A673 (cell line): ENCODE measurements around the gene PALM2AKAP2. TPM values are rescaled to one million over a fixed set of nuclear protein-coding genes. Genes with fewer than 3 reads are reported as not detected.

Experiments
- BruUV-seq: library from RNA; stranded (reverse); fragments of 400-500 nt; replicated peaks from 2 replicates; lab custom pipeline; 2021; lab: Mats Ljungman, UMichigan
- CTCF ChIA-PET: fragments of 300-600 bp; sonication (Branson Sonifier 250); formaldehyde crosslinking; loops from one replicate; lab custom pipeline; 2022; ENCODE audit warnings: antibody characterized with exemption; lab: Charles Lee
- POLR2A ChIA-PET: fragments of 300-600 bp; sonication (Branson Sonifier 250); formaldehyde crosslinking; loops from one replicate; lab custom pipeline; 2022; ENCODE audit warnings: antibody characterized with exemption; ENCODE audit not compliant: low non-redundant PET; lab: Charles Lee
- DNase-seq: peaks from one replicate; pipeline ENCODE4 v3.0.0-alpha.2; 2015; ENCODE audit warnings: low spot score
- H3K27ac ChIP-seq: fragments of 200-600 bp; sonication (generic); 2 replicates; pipeline ENCODE4 v1.5.1; 2016; ENCODE audit warnings: mixed run types, low read depth, mild to moderate bottlenecking, mixed read lengths, antibody characterized with exemption, low read length; ENCODE audit not compliant: poor library complexity, severe bottlenecking
- H3K27me3 ChIP-seq: fragments of 200-600 bp; sonication (generic); replicated peaks from 2 replicates; pipeline ENCODE4 v1.6.1; 2017; ENCODE audit warnings: mixed run types, low read depth, mild to moderate bottlenecking, mixed read lengths, antibody characterized with exemption, low read length; ENCODE audit not compliant: insufficient read depth, poor library complexity
- H3K36me3 ChIP-seq: fragments of 200-600 bp; sonication (generic); 2 replicates; pipeline ENCODE4 v1.6.1; 2016; ENCODE audit warnings: mixed run types, mild to moderate bottlenecking, mixed read lengths, antibody characterized with exemption, low read length; ENCODE audit not compliant: insufficient read depth, poor library complexity, severe bottlenecking
- H3K4me1 ChIP-seq: fragments of 200-600 bp; sonication (generic); 2 replicates; pipeline ENCODE4 v1.6.1; 2017; ENCODE audit warnings: mixed run types, mild to moderate bottlenecking, mixed read lengths, antibody characterized with exemption, low read length; ENCODE audit not compliant: insufficient read depth, poor library complexity, severe bottlenecking
- H3K4me3 ChIP-seq: fragments of 200-600 bp; sonication (generic); 2 replicates; pipeline ENCODE4 v1.5.1; 2016; ENCODE audit warnings: low read depth, mixed run types, mild to moderate bottlenecking, mixed read lengths, low read length; ENCODE audit not compliant: poor library complexity, severe bottlenecking
- H3K9me3 ChIP-seq: fragments of 200-600 bp; sonication (generic); 2 replicates; pipeline ENCODE4 v1.6.1; 2016; ENCODE audit warnings: mixed run types, low read depth, mild to moderate bottlenecking, mixed read lengths, antibody characterized with exemption, low read length; ENCODE audit not compliant: poor library complexity, severe bottlenecking
- EZH2 ChIP-seq: fragments of 200-600 bp; sonication (generic); IDR thresholded peaks from 2 replicates; pipeline ENCODE4 v1.6.1; 2017; ENCODE audit warnings: borderline replicate concordance, low read depth, mild to moderate bottlenecking, mixed read lengths, antibody characterized with exemption, low read length; ENCODE audit not compliant: poor library complexity, severe bottlenecking
- intact Hi-C: fragments of 100-400 bp; cut with micrococcal nuclease; formaldehyde crosslinking; loops from one replicate; pipeline ENCODE4 v1.10.0; 2022; ENCODE audit not compliant: unreplicated experiment
- total RNA-seq: library from RNA; stranded (reverse); gene quantifications from 2 replicates; pipeline ENCODE4 v1.2.3, GENCODE V29; 2021
- TF ChIP-seq, protein P1 (sequence below): fragments of 300-800, 200-600 bp; sonication (generic); conservative IDR thresholded peaks from 2 replicates; pipeline ENCODE4 v1.5.1; 2017; ENCODE audit warnings: low read depth, mild to moderate bottlenecking, antibody characterized with exemption, low read length, moderate library complexity, mixed read lengths

PALM2AKAP2 gene
- total RNA-seq, 1 experiment from 2014 or later, result 5.0 TPM

- no peak for TF ChIP-seq EZH2
- TF ChIP-seq, protein P1, sequence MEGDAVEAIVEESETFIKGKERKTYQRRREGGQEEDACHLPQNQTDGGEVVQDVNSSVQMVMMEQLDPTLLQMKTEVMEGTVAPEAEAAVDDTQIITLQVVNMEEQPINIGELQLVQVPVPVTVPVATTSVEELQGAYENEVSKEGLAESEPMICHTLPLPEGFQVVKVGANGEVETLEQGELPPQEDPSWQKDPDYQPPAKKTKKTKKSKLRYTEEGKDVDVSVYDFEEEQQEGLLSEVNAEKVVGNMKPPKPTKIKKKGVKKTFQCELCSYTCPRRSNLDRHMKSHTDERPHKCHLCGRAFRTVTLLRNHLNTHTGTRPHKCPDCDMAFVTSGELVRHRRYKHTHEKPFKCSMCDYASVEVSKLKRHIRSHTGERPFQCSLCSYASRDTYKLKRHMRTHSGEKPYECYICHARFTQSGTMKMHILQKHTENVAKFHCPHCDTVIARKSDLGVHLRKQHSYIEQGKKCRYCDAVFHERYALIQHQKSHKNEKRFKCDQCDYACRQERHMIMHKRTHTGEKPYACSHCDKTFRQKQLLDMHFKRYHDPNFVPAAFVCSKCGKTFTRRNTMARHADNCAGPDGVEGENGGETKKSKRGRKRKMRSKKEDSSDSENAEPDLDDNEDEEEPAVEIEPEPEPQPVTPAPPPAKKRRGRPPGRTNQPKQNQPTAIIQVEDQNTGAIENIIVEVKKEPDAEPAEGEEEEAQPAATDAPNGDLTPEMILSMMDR, result no peak
- POLR2A ChIA-PET, result no interaction called here
- DNase-seq, result no peak
- intact Hi-C loops, result no loop called here
- peaks cover 3% of the 10 kb centered on the region for H3K27me3 ChIP-seq
- no peak overlapping the region for H3K4me3 ChIP-seq
- no peaks in the 10 kb centered on the region for H3K4me1 ChIP-seq
- H3K9me3 ChIP-seq, result no peaks in the 10 kb centered on the region
- no peaks in the 10 kb centered on the region for H3K36me3 ChIP-seq
- BruUV-seq, result no TSS peak
- CTCF ChIA-PET, result no interaction called here
- H3K27ac ChIP-seq, result no peak overlapping the region
Observed at GRCh38 chr9:109802491-109802890, 22.5 kb downstream of the PALM2AKAP2 start.

- H3K27ac ChIP-seq, result no peak overlapping the region
- no peaks in the 10 kb centered on the region for H3K36me3 ChIP-seq
- no peak for TF ChIP-seq EZH2
- TF ChIP-seq, protein P1, result no peak
- CTCF ChIA-PET, result no interaction called here
- H3K27me3 ChIP-seq, result peaks cover 3% of the 10 kb centered on the region
- no peaks in the 10 kb centered on the region for H3K4me1 ChIP-seq
- DNase-seq, result no peak
- BruUV-seq, result no TSS peak
- POLR2A ChIA-PET, result no interaction called here
- no peaks in the 10 kb centered on the region for H3K9me3 ChIP-seq
- intact Hi-C loops, result no loop called here
- H3K4me3 ChIP-seq, result no peak overlapping the region
Observed at GRCh38 chr9:109805050-109805449, 25.1 kb downstream of the PALM2AKAP2 start.

DNA sequence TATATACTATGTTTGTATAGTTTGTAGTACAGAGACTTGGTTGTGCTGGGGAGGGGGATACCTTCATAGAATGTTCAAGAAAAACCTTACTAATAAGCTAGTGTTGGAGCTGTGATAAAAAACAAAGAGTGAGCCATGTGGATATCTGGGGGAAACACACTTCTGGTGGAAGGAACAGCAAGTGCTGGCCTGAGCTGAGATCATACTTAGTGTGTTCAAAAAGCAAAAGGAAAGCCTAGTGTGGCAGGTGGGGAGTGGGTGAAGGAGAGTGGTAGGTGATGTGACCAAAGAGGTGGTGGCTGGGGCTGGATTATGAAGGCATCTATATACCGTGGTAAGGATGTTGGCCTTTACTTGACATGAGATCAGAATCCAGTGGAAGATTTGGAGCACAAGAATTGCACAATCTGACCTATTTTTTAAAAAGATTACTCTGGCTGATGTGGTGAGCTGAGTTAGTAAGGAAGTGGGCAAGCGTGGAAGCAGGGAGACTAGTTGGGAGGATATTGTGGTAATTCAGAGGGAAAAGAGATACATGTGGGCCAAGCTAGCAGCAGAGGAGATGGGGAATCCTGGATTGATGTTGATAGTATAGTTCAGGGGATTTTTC is 26.6 kb downstream of the PALM2AKAP2 start:
- Histone ChIP-seq H3K27me3 (peaks cover 3% of the 10 kb centered on the region), H3K4me3 (no peak overlapping the region), H3K4me1 (no peaks in the 10 kb centered on the region), H3K9me3 (no peaks in the 10 kb centered on the region), H3K27ac (no peak overlapping the region), H3K36me3 (no peaks in the 10 kb centered on the region)
- DNase-seq, result no peak
- POLR2A ChIA-PET, result no interaction called here
- no TSS peak for BruUV-seq
- intact Hi-C loops, result no loop called here
- CTCF ChIA-PET, result interaction anchor here (0.7 kb wide), 1 partner anchor 13 kb away, joined by 3 read pairs; no protein-coding TSS in a partner anchor
- no peak for TF ChIP-seq EZH2
- TF ChIP-seq, protein P1, result no peak
